Measurements from ENCODE around the gene SLC39A5.
A peak's percentile ranks its signal among the peaks of the same experiment; 100 is the strongest.

Gene SLC39A5

GRCh38 chr12:56216461-56216860, 13.4 kb upstream of the SLC39A5 start:
- no peak overlapping the region for H3K4me3 ChIP-seq (ENCODE audit: low read length)
- no peak for DNase-seq (ENCODE audit: low read depth)
- TF ChIP-seq CTCF (conservative IDR thresholded peaks at IDR 0.05; ENCODE audit: low read depth, low read length) = no peak

DNA sequence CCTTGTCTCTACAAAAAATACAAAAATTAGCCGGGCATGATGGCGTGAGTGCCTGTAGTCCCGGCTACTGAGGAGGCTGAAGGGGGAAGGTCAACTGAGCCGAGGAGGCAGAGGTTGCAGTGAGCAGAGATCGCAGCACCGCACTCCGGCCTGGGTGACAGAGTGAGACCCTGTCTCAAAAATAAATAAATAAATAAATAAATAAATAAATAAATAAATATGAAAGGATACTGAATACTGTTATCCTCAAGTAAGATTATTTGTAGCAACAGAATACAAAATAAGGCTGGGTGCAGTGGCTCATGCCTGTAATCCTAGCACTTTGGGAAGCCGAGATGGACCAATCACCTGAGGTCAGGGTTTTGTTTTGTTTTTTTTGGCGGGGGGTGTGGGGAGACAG, 10.0 kb upstream of the SLC39A5 start:
- TF ChIP-seq CTCF (conservative IDR thresholded peaks at IDR 0.05; ENCODE audit: low read depth, low read length) = no peak
- no peak for DNase-seq (ENCODE audit: low read depth)
- peak overlapping the region; percentile 20 for H3K4me3 ChIP-seq (ENCODE audit: low read length)

GRCh38 chr12:56220611-56221231, 9.1 kb upstream of the SLC39A5 start:
- DNase-seq (ENCODE audit: low read depth) = no peak
- no peak for TF ChIP-seq CTCF (conservative IDR thresholded peaks at IDR 0.05; ENCODE audit: low read depth, low read length)
- H3K4me3 ChIP-seq (ENCODE audit: low read length) = peak overlapping the region; percentile 95

- H3K4me3 ChIP-seq (ENCODE audit: low read length) = peak overlapping the region; percentile 95
- no peak for TF ChIP-seq CTCF (conservative IDR thresholded peaks at IDR 0.05; ENCODE audit: low read depth, low read length)
- DNase-seq (ENCODE audit: low read depth) = peak; percentile 66
Observed at GRCh38 chr12:56221232-56221756, 8.6 kb upstream of the SLC39A5 start.

GRCh38 chr12:56221757-56222530, 7.9 kb upstream of the SLC39A5 start, which contains the start of gene RNF41:
Gene RNF41, minus strand, starts transcription at chr12:56221922. Its CDS starts 7,875 bp downstream, at chr12:56214047.
- DNase-seq (ENCODE audit: low read depth) = peak; percentile 92
- TF ChIP-seq CTCF (conservative IDR thresholded peaks at IDR 0.05; ENCODE audit: low read depth, low read length) = no peak
- H3K4me3 ChIP-seq (ENCODE audit: low read length) = peak within 1 kb of the TSS; percentile 95

GRCh38 chr12:56222531-56222895, 7.3 kb upstream of the SLC39A5 start:
- peak overlapping the region; percentile 95 for H3K4me3 ChIP-seq (ENCODE audit: low read length)
- DNase-seq (ENCODE audit: low read depth) = peak; percentile 51
- TF ChIP-seq CTCF (conservative IDR thresholded peaks at IDR 0.05; ENCODE audit: low read depth, low read length) = no peak
